ENCODE results near the gene ARHGEF17.

Gene ARHGEF17

DNA sequence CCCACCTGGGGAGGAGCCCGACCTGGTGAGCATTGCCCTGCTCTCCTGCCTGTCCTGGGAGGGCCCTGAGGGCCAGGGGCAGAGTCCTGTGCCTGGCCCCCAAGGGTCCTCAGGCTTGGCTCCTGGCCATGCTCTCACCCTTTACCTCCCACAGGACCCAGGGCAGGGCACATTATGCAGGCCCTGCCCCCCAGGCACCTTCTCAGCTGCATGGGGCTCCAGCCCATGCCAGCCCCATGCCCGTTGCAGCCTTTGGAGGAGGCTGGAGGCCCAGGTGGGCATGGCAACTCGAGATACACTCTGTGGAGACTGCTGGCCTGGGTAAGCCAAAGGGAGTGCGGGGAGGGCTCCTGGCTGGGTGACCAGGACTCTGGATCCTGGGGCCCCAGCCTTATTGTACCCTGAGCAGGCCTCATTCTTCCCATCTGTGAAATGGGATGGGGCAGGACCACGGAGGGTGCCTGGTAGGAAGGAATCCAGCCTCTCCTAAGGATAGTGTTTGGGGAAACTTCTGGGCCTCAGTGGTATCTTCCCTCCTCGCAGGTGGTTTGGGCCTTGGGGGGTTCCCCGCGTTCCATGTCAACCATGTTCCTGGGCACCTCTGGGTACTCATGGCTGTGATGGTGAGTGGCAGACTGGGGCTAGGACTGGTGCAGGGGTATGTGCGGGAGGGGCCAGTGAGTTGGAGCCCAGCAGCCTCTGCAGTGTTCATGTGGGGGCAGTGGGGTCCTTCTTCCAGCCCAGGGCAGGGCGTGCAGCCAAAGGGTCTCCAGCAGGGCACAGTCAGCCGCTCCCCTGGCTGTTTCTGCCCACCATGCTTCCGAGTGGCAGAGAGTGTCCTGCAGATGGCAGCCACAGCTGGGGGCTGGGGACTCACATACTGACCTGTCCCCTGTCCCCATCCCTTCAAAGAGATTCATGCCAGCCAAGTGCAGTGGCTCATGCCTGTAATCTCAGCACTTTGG is 82.8 kb downstream of the ARHGEF17 start:
- in situ Hi-C loops (cut with MboI; ENCODE audit: low sequenced_read_pairs) = loop anchor here (10.0 kb wide), 1 partner anchor 96 kb away; no protein-coding TSS in a partner anchor

DNA sequence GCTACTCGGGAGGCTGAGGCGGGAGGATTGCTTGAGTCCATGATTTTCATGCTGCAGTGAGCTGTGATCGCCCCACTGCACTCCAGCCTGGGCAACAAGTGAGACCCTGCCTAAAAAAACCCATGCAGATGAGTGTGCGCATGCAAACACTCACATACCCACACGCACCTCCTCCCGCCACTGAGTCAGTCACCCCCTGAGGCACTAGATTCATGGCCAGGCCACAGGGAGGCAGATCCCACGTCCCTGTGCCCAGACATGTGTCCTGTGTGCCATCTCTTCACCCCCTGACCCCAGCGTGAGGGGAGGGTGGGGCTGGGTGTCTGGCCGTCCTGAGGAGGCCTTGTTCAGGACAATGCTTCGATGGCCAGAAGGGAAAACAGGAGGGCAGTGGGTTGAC is 83.6 kb downstream of the ARHGEF17 start:
- in situ Hi-C loops (cut with MboI; ENCODE audit: low sequenced_read_pairs) = loop anchor here (10.0 kb wide), 1 partner anchor 97 kb away; no protein-coding TSS in a partner anchor

DNA sequence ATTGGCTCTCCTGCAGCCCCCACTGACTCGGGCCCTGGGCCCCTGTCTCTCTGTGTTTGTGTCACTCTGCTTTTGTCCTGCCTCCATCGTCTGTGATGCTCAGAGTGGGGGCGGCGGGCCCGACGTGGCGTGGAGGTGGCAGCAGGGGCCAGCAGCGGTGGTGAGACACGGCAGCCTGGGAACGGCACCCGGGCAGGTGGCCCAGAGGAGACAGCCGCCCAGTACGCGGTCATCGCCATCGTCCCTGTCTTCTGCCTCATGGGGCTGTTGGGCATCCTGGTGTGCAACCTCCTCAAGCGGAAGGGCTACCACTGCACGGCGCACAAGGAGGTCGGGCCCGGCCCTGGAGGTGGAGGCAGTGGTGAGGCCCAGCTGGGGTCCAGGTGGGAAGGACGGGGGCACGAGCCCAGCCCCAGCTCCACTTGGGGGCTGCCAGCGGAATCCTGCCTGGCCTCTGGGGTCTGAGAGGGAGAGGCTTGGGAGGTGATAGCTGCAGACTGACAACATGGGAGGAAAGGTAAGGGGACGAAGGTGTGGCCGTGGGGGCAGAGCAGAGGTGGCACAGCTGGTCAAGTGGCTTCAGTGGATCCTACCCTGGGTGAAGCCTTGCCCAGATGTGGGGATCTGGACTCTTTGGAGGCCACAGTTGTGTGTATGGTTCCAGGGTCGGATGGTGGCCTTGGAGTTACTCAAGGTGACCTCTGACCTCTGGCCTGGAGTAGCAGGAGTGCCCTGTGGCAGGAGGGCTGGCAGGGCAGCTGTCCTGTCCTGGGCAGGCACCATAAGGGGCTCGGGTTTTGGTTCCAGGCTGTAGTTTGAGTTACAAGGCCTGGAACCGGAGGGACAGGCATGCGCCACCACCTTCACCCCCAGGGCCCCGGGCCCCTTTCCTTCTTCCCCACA is 84.3 kb downstream of the ARHGEF17 start:
- in situ Hi-C loops (cut with MboI; ENCODE audit: low sequenced_read_pairs) = loop anchor here (10.0 kb wide), 1 partner anchor 98 kb away; no protein-coding TSS in a partner anchor

DNA sequence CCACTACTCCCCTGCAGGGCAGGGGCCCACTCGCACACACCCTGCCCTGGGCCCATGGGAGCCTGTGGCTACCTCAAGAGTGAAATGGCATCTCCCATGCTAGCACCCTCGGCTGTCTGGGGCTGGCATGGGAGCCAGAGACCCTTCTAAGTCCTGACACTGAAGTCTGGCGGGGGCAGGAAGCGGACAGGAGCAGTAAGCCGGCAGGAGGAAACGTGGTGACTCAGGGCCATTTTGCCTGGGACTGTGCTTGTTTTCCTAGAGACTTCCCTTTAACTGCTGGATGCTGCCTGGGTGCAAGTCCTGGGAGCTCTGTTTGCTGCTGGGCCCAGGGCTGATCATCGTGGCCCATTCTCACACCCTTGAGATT is 84.9 kb downstream of the ARHGEF17 start:
- in situ Hi-C loops (cut with MboI; ENCODE audit: low sequenced_read_pairs) = loop anchor here (10.0 kb wide), 1 partner anchor 98 kb away; no protein-coding TSS in a partner anchor

DNA sequence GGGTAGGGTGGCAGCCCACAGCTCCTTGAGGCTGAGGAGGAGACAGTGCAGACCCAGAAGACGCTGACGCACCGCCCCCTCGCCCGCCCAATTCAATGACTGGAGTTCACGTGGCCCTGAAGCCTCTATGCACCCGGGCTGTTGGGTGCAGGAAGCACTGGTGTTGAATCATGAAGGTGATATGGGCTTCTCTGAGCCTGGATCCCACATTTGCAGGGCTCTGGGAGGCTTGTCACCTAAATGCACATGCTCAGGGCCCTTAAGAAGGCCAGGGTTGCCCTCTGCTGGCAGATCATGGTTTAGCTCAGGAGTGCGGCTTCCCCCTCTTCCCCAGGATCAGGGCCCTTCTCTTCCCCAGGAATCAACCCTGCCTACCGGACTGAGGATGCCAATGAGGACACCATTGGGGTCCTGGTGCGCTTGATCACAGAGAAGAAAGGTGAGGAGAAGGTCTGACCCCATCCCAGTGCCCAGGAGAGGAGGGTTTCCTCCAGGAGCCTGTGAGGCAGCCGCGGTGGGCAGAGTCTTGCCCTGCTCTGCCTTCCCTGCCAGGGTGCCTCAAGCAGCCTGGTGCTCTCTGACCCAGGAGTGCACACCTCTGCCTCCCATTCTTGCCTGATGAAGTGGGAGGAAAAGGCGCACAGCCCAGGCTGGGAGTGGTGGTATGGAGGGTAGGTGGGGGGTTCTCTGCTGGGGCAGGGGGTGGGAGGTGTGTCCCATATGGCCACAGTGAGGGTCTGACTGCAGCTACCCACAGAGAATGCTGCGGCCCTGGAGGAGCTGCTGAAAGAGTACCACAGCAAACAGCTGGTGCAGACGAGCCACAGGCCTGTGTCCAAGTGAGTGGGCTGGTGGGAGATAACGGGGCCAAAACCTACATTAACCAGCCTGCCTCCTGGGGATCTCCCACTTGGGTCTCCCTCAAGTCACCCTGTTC is 85.7 kb downstream of the ARHGEF17 start:
- in situ Hi-C loops (cut with MboI; ENCODE audit: low sequenced_read_pairs) = loop anchor here (10.0 kb wide), 1 partner anchor 99 kb away; no protein-coding TSS in a partner anchor

DNA sequence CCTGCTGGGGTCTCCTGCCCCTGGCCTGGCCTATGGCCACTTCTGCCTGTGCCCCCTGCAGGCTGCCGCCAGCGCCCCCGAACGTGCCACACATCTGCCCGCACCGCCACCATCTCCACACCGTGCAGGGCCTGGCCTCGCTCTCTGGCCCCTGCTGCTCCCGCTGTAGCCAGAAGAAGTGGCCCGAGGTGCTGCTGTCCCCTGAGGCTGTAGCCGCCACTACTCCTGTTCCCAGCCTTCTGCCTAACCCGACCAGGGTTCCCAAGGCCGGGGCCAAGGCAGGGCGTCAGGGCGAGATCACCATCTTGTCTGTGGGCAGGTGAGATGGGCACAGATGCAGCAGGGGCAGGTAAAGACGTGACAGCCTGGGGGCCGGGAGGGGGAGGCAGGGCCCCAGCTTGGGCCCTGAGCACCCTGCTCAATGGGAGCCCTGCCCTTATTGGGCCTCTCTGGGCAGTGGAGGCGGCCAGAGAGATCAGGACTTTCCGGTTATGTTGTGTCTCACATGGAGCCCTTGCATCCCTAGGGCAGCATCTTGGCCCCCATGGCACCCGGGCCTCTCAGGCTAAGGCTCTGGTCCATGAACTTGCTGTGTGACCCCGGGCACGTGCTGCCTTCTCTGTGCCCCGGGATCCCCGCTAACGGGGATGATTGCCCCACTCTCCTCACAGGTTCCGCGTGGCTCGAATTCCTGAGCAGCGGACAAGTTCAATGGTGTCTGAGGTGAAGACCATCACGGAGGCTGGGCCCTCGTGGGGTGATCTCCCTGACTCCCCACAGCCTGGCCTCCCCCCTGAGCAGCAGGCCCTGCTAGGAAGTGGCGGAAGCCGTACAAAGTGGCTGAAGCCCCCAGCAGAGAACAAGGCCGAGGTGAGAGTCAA is 86.6 kb downstream of the ARHGEF17 start:
- in situ Hi-C loops (cut with MboI; ENCODE audit: low sequenced_read_pairs) = loop anchor here (10.0 kb wide), 1 partner anchor 100 kb away; no protein-coding TSS in a partner anchor

DNA sequence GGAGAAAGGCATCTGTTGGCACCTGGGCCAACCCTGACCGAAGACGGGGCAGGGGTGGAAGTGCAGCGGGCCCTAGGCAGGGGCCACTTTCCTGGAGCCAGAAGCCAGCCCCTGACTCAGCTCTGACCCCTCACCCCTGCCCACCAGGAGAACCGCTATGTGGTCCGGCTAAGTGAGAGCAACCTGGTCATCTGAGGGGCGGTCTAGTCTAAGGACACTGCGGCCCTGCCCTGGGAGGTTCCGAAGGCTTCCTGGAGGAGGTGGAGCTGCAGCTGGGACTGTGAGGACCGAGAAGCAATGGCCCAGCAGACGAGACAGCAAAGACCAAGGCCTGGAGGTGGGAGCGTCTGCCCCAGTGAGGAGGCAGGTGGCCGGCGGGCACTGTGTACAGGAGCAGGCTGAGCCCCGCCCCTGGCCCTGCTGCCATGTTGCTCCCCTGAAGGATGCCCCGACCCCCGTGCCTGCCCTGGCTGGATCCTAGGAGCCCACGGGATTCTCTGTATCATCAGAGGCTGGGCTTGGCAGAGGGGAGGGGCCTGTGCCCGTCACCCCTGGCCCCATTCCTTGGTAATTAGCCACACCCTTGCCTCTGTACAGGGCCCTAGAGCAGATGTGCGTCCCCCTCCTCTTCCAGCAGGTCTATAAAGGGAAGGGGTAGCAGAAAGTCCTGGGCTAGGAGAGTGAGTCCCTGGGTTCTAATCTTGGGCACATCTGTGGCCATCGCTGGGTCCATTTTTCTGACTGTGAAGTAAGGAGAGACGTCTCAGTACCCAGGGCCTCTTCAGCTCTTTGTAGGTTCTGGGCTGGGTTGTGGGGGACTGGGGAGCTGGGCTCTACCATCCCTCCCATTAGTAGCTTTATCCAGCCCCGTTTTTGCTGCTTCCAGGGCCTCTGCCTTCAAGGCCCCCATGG is 87.5 kb downstream of the ARHGEF17 start:
- in situ Hi-C loops (cut with MboI; ENCODE audit: low sequenced_read_pairs) = loop anchor here (10.0 kb wide), 1 partner anchor 101 kb away; no protein-coding TSS in a partner anchor

DNA sequence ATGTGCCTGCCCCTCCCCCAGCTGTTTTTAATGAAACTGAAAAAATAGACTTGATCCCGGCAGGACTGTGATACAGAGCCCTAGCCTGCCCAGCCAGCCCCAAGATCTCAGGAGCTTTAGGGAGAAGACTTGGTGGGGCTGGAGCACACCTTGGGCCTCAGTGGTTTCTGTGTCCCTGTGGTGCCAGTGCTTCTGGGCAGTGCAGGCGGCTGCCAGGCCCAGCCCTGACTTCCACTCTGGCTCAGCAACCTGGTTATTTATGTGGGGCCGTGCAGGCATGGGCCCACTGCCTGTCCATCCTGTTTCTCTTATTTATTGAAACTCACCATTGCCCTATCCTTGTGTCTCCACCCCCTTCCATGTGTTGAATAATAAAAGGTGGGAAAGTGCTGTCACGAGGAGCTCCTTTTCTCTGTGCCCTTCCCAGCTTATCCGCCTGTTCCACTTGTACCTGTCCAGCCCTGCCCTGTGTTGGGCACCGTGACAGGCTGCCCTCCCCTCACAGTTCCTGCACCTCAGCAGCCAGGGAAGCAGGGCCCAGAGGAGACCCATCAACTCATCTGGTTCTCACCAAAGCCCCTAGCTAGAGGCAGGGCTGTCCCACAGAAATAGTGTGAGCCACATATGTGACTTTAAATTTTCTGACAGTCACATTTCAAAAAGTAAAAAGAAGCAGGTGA is 88.3 kb downstream of the ARHGEF17 start:
- in situ Hi-C loops (cut with MboI; ENCODE audit: low sequenced_read_pairs) = loop anchor here (10.0 kb wide), 1 partner anchor 102 kb away; no protein-coding TSS in a partner anchor

DNA sequence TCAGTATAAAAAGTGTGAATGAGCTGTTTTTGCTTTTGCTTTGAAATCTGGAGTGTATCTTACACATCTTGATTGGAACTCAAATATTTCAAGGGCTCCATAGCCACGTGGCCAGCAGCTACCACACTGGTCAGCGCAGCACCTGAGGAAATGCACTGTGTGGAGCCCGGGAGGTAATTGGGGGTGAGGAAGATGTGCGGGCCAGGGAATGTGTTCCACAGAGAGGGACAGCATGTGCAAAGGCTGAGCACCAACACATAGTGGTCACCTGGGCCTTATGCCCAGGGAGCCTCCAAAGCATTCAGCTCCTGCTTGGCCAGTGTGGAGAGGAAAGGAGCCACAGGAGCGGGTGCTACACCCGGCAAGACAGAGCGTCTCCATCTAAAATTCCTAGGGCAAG is 88.9 kb downstream of the ARHGEF17 start:
- in situ Hi-C loops (cut with MboI; ENCODE audit: low sequenced_read_pairs) = loop anchor here (10.0 kb wide), 1 partner anchor 102 kb away; no protein-coding TSS in a partner anchor

DNA sequence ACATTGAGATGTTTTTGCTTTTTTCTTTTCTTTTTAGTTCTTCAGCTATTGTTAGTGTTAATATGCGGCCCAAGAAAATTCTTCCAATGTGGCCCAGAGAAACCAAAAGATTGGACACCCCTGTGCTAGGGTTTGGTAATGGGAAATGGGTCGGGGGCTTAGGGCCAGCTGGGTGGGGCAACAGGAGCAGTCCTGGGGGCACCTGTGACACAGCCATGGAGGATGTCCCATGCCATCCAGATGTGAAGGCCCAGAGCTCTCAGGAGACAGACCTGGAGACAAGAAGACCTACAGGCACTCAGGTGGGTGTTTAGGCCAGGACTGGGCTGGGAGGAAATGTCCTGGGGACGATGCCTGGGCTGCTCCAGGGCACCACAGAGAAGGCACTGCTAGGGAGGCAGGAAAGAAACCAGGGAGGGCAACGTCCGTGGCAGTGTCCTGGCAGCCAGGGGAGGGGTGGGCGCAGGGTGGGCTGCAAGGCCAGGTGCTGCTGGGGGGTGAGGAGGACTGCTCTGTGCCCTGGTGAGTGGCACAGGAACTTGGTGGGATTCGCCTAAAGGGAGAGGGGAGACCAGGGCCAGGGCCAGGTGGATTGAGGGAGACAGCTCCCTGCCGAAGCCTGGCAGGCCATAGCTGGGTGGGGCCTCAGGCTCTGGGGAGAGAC is 89.5 kb downstream of the ARHGEF17 start:
- in situ Hi-C loops (cut with MboI; ENCODE audit: low sequenced_read_pairs) = loop anchor here (10.0 kb wide), 1 partner anchor 103 kb away; no protein-coding TSS in a partner anchor

DNA sequence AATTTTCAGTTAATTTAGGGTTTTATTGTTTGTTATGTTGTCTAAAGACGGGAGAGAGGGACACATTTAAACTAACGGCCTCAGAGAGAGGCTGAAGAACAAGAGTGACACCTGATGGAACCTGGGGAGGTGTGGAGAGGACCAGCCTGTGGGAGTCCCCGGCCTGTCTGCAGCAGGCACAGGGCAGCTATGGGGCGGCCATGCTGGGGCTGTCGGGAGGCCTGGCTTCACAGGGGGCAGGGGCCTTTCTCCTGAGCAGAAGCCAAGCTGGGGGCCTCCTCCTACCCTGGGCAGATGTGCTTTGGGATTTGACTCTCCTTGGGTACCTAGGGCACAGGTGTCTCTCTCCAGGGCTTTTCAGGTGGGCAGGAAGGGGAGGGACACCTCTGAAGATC is 90.1 kb downstream of the ARHGEF17 start:
- in situ Hi-C loops (cut with MboI; ENCODE audit: low sequenced_read_pairs) = loop anchor here (10.0 kb wide), 1 partner anchor 103 kb away; no protein-coding TSS in a partner anchor

DNA sequence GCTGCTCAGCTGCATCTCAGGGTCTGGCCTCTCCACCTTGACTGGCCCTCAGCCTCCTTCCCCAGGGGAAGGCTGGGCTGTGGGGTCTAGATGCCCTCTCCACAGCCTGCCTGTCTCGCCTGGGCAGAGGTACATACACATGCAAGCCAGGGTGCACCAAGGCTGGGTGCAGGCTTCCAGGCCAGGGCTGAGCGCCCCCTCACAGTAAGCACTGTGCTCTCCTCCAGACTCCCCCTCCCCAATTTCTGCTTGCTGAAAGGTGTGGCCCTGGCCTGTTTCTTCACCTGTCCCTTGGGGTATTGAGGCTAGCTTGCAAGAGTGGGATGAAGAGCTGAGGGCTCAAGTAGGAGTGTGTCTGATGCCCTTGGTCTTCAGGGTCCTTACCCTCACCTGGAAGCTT is 90.6 kb downstream of the ARHGEF17 start:
- in situ Hi-C loops (cut with MboI; ENCODE audit: low sequenced_read_pairs) = loop anchor here (10.0 kb wide), 1 partner anchor 104 kb away; no protein-coding TSS in a partner anchor

DNA sequence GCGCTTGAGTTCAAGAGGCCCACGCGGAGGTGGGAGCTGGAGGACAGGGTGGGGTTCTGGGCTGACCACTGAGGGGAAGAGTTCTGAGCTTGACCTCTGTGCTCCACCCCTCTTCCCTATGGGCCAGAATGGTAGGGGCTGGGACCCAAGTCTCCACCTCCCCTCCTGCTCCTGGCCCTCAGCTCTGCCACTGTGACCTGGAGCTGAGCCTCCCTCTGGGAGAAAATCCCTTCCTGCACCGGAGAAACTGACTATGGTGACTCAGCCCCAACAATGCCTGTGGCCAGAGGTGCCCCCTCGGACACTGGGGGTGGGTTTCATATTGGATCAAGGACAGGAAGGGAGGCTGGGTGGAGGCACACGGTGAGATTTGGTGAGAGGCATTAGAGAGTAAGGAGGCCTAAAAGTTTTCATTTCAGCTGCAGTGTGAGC is 91.1 kb downstream of the ARHGEF17 start:
- in situ Hi-C loops (cut with MboI; ENCODE audit: low sequenced_read_pairs) = loop anchor here (10.0 kb wide), 1 partner anchor 104 kb away; no protein-coding TSS in a partner anchor

DNA sequence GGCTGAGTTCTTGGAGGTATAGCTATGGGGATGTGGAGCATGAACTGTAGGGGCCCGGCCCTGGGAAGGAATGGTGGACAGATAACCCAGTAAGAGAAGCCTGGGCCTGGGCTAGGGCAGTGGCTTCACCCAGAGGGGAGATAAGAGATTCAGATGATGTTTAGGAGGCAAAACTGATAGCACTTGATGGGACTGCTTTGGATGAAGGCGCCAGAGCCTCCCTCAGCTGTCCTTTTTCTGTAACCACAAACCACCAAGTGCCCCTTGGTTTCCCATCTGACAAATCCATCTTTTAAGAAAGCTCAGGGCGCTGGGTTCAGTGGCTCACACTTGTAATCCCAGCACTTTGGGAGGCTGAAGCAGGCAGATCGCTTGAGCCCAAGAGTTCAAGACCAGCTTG is 91.6 kb downstream of the ARHGEF17 start:
- in situ Hi-C loops (cut with MboI; ENCODE audit: low sequenced_read_pairs) = loop anchor here (10.0 kb wide), 1 partner anchor 105 kb away; no protein-coding TSS in a partner anchor

DNA sequence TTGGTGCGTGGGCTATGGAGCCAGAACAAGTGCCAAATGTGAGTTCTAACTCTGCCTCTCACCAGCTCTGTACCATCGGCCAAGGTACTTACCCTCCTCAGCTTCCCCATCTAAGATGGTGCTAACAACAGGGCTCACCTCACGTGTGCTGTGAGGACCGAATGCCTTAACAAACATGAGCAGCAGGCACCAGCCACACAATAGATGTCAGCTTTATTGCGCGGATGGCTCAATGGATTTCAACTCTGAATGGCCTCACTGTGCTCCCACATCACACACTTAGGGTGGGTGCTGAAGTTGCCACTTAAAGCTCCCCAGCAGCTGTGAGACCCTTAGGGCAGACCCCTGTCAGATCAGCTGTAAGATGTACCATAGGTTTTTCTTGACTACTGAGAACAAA is 92.2 kb downstream of the ARHGEF17 start:
- in situ Hi-C loops (cut with MboI; ENCODE audit: low sequenced_read_pairs) = no loop called here

DNA sequence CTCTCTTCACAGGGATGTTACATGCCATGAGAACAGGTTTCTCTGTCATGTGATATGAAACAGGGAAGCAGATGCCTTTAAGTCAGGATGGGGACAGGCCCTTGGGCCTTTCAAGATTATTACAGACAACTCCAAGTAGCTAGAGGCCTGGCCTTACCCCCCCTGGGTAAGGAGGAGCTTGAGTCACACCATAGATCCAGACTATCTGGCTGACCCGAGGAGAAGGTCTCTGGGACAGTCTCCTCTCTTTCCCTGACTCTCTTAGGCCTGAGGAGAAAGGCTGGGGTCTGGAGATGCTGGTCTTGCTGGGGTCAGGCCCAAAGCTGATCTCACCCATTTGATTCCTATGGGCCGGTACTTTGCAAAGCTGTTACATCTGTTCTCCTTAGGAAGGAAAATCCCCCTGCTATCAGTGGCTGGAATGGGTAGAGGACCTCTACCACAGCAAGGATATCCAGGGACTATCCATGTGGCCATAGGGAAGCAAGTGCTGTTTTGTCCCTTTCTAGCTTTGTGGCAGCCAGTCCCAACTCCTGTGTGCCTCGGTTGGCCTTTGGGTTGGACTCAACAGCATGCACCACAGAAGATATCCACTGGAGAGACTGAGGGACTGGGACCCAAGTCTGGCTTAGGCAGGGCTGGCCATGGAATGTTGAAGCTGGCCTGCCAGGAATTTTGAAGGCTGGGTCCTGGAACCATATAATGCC is 93.3 kb downstream of the ARHGEF17 start:
- in situ Hi-C loops (cut with MboI; ENCODE audit: low sequenced_read_pairs) = no loop called here

Data from HL-60/S4 treated with retinoic acid at 250 ng/mL for 4 days and 3 days (cell line).